ENCODE data around the gene SHH. TPM values are rescaled to one million over a fixed set of nuclear protein-coding genes. Genes with fewer than 3 reads are reported as not detected.

Gene SHH
- total RNA-seq, 1 experiment from 2014 or later = not detected

- Histone ChIP-seq H3K4me1 (ENCODE audit: insufficient read depth, low read length, poor library complexity, severe bottlenecking) (no peaks in the 10 kb centered on the region), H3K36me3 (ENCODE audit: insufficient read depth, low read length, poor library complexity, severe bottlenecking) (no peaks in the 10 kb centered on the region), H3K27ac (ENCODE audit: low read depth, low read length, poor library complexity, severe bottlenecking) (no peak overlapping the region), H3K4me3 (ENCODE audit: low read depth, low read length, poor library complexity, severe bottlenecking) (no peak overlapping the region), H3K9me3 (ENCODE audit: low read depth, low read length, poor library complexity, severe bottlenecking) (no peaks in the 10 kb centered on the region), H3K27me3 (replicated peaks; ENCODE audit: insufficient read depth, low read depth, low read length, poor library complexity) (no peaks in the 10 kb centered on the region)
- intact Hi-C loops (cut with micrococcal nuclease; ENCODE audit: unreplicated experiment) = no loop called here
- ChIA-PET CTCF (no interaction called here), POLR2A (ENCODE audit: low non-redundant PET) (no interaction called here)
- DNase-seq (ENCODE audit: low spot score) = no peak
- BruUV-seq (replicated peaks) = no TSS peak
- no peak for TF ChIP-seq EZH2 (IDR thresholded peaks at IDR 0.05; ENCODE audit: borderline replicate concordance, low read depth, low read length, poor library complexity, severe bottlenecking)
- no peak for TF ChIP-seq CTCF (conservative IDR thresholded peaks at IDR 0.05; ENCODE audit: low read depth, low read length)
Measured at GRCh38 chr7:155790666-155791065, 21.6 kb downstream of the SHH start.

GRCh38 chr7:155789001-155789725 lies 23.1 kb downstream of the SHH start:
- intact Hi-C loops (cut with micrococcal nuclease; ENCODE audit: unreplicated experiment) = no loop called here
- no peaks in the 10 kb centered on the region for H3K36me3 ChIP-seq (ENCODE audit: insufficient read depth, low read length, poor library complexity, severe bottlenecking)
- ChIA-PET POLR2A (ENCODE audit: low non-redundant PET) (no interaction called here), CTCF (no interaction called here)
- BruUV-seq (replicated peaks) = no TSS peak
- no peaks in the 10 kb centered on the region for H3K4me1 ChIP-seq (ENCODE audit: insufficient read depth, low read length, poor library complexity, severe bottlenecking)
- no peak overlapping the region for H3K27ac ChIP-seq (ENCODE audit: low read depth, low read length, poor library complexity, severe bottlenecking)
- no peak for DNase-seq (ENCODE audit: low spot score)
- H3K9me3 ChIP-seq (ENCODE audit: low read depth, low read length, poor library complexity, severe bottlenecking) = no peaks in the 10 kb centered on the region
- H3K4me3 ChIP-seq (ENCODE audit: low read depth, low read length, poor library complexity, severe bottlenecking) = no peak overlapping the region
- TF ChIP-seq EZH2 (IDR thresholded peaks at IDR 0.05; ENCODE audit: borderline replicate concordance, low read depth, low read length, poor library complexity, severe bottlenecking) (no peak), CTCF (conservative IDR thresholded peaks at IDR 0.05; ENCODE audit: low read depth, low read length) (no peak)
- H3K27me3 ChIP-seq (replicated peaks; ENCODE audit: insufficient read depth, low read depth, low read length, poor library complexity) = no peaks in the 10 kb centered on the region

GRCh38 chr7:155788616-155789000 lies 23.7 kb downstream of the SHH start:
- intact Hi-C loops (cut with micrococcal nuclease; ENCODE audit: unreplicated experiment) = no loop called here
- no peak overlapping the region for H3K27ac ChIP-seq (ENCODE audit: low read depth, low read length, poor library complexity, severe bottlenecking)
- ChIA-PET CTCF (no interaction called here), POLR2A (ENCODE audit: low non-redundant PET) (no interaction called here)
- DNase-seq (ENCODE audit: low spot score) = no peak
- H3K9me3 ChIP-seq (ENCODE audit: low read depth, low read length, poor library complexity, severe bottlenecking) = no peaks in the 10 kb centered on the region
- no peaks in the 10 kb centered on the region for H3K27me3 ChIP-seq (replicated peaks; ENCODE audit: insufficient read depth, low read depth, low read length, poor library complexity)
- H3K36me3 ChIP-seq (ENCODE audit: insufficient read depth, low read length, poor library complexity, severe bottlenecking) = no peaks in the 10 kb centered on the region
- no peak overlapping the region for H3K4me3 ChIP-seq (ENCODE audit: low read depth, low read length, poor library complexity, severe bottlenecking)
- TF ChIP-seq CTCF (conservative IDR thresholded peaks at IDR 0.05; ENCODE audit: low read depth, low read length) = no peak
- no peak for TF ChIP-seq EZH2 (IDR thresholded peaks at IDR 0.05; ENCODE audit: borderline replicate concordance, low read depth, low read length, poor library complexity, severe bottlenecking)
- H3K4me1 ChIP-seq (ENCODE audit: insufficient read depth, low read length, poor library complexity, severe bottlenecking) = no peaks in the 10 kb centered on the region
- no TSS peak for BruUV-seq (replicated peaks)
